HG03039 (cell line): ENCODE measurements around the gene PDCD7.
"Not testable (repeated sequence)": the region's sequence is repeated elsewhere in the genome, so short reads cannot be mapped to it uniquely, and the experiment has no call there.

ENCODE experiments used
- ATAC-seq: cut with Tn5 transposase; IDR thresholded peaks from one replicate; pipeline ENCODE4 v1.9.1; 2021; ENCODE audit warnings: mild to moderate bottlenecking, moderate library complexity; ENCODE audit not compliant: unreplicated experiment

Gene PDCD7

GRCh38 chr15:65076486-65077290, 56.9 kb downstream of the PDCD7 start, which contains the start of gene KBTBD13:
Gene KBTBD13, plus strand, starts transcription at chr15:65076746. Its CDS starts 70 bp downstream, at chr15:65076816.
- ATAC-seq, result no peak

GRCh38 chr15:65075607-65076395, 57.8 kb downstream of the PDCD7 start:
- ATAC-seq, result not testable (repeated sequence)

- not testable (repeated sequence) for ATAC-seq
Observed at GRCh38 chr15:65074946-65075345, 58.7 kb downstream of the PDCD7 start.

- no peak for ATAC-seq
Observed at GRCh38 chr15:65072617-65073016, 61.0 kb downstream of the PDCD7 start.

- ATAC-seq, result no peak
Observed at GRCh38 chr15:65072027-65072426, 61.6 kb downstream of the PDCD7 start.

GRCh38 chr15:65071381-65071811, 62.2 kb downstream of the PDCD7 start:
- no peak for ATAC-seq

GRCh38 chr15:65069779-65070546, 63.6 kb downstream of the PDCD7 start:
- no peak for ATAC-seq

- no peak for ATAC-seq
Observed at GRCh38 chr15:65069179-65069578, 64.4 kb downstream of the PDCD7 start.

GRCh38 chr15:65068403-65068788, 65.2 kb downstream of the PDCD7 start:
- no peak for ATAC-seq

GRCh38 chr15:65067645-65068402, 65.8 kb downstream of the PDCD7 start, which contains the start of gene RASL12:
Gene RASL12, minus strand, starts transcription at chr15:65067991. Its CDS starts 156 bp downstream, at chr15:65067835.
- ATAC-seq, result no peak
